A549 (cell line): Measurements from ENCODE around the gene MUC12. TPM values are rescaled to one million over a fixed set of nuclear protein-coding genes. Genes with fewer than 3 reads are reported as not detected.

Experiments
- ATAC-seq, 2 experiments: fragments of 200-7000 bp in 1 of 2; fragments of >200 bp in 1 of 2; cut with Nextera tagmentation in 1 of 2; cut with Tn5 transposase in 1 of 2; 3 replicates each; pipeline versions ENCODE4 v1.8.0 to v1.9.1; 2018 to 2020; ENCODE audit warnings: mild to moderate bottlenecking in 1 of 2, moderate library complexity in 1 of 2
- CTCF ChIA-PET: fragments of 300-600 bp; sonication (Branson Sonifier 250); formaldehyde crosslinking; extraction: SDS; loops from one replicate; lab custom pipeline; 2021; ENCODE audit warnings: antibody characterized with exemption, inconsistent platforms; lab: Yijun Ruan, JAX
- POLR2A ChIA-PET: fragments of 350-600 bp; formaldehyde crosslinking; extraction: SDS; loops from one replicate; lab custom pipeline; 2021; ENCODE audit warnings: antibody characterized with exemption, inconsistent platforms; lab: Yijun Ruan, JAX
- DNase-seq, 2 experiments: peaks; one replicate each; pipeline versions ENCODE4 v3.0.0 to v3.0.0-alpha.2; 2011 to 2016; ENCODE audit warnings: low read depth in 1 of 2, low spot score in 1 of 2
- FAIRE-seq: peaks from 2 replicates; lab custom pipeline; 2011; peaks lifted over from hg19 to GRCh38; lab: Jason Lieb, UNC
- H3K27ac ChIP-seq, 2 experiments: fragments of >200 bp; sonication (Bioruptor Twin); formaldehyde crosslinking; 3 replicates each; pipeline ENCODE4 v1.5.1; 2016 to 2017
- H3K4me1 ChIP-seq: fragments of >200 bp; sonication (Bioruptor Twin); formaldehyde crosslinking; 3 replicates; pipeline ENCODE4 v1.6.1; 2016
- H3K4me2 ChIP-seq: fragments of >200 bp; sonication (Bioruptor Twin); formaldehyde crosslinking; 3 replicates; pipeline ENCODE4 v1.6.1; 2016
- H3K4me3 ChIP-seq: fragments of >200 bp; sonication (Bioruptor Twin); formaldehyde crosslinking; 3 replicates; pipeline ENCODE4 v1.5.1; 2016
- H3K9me3 ChIP-seq: fragments of >200 bp; sonication (Bioruptor Twin); formaldehyde crosslinking; 3 replicates; pipeline ENCODE4 v1.6.1; 2016
- BHLHE40 ChIP-seq: IDR thresholded peaks from 2 replicates; pipeline ENCODE4 v1.6.1; 2012; ENCODE audit warnings: low read depth, low read length, inconsistent platforms
- CHD2 ChIP-seq: fragments of 150-350 bp; IDR thresholded peaks from 2 replicates; pipeline ENCODE4 v1.6.1; 2014; ENCODE audit warnings: low read length; ENCODE audit not compliant: partially characterized antibody
- EP300 ChIP-seq, 2 experiments: fragments of >200 bp; sonication (Bioruptor Twin); formaldehyde crosslinking; IDR thresholded peaks; 2 replicates in 1 of 2; 3 replicates in 1 of 2; pipeline ENCODE4 v1.6.1; 2016 to 2017
- FOXS1 ChIP-seq: fragments of 250-450 bp; sonication (Bioruptor Pico); IDR thresholded peaks from 2 replicates; pipeline ENCODE4 v1.5.0; 2020; ENCODE audit warnings: mild to moderate bottlenecking, moderate library complexity
- GATA3 ChIP-seq: IDR thresholded peaks from 2 replicates; pipeline ENCODE4 v1.6.1; 2012; ENCODE audit warnings: borderline replicate concordance
- HDAC2 ChIP-seq: fragments of 200-600 bp; sonication (generic); IDR thresholded peaks from 2 replicates; pipeline ENCODE4 v1.6.1; 2016
- JUNB ChIP-seq: fragments of >200 bp; sonication (Bioruptor Twin); formaldehyde crosslinking; IDR thresholded peaks from 2 replicates; pipeline ENCODE4 v1.6.1; 2016
- MAZ ChIP-seq: fragments of 150-350 bp; IDR thresholded peaks from 2 replicates; pipeline ENCODE4 v1.6.1; 2014; ENCODE audit warnings: antibody characterized with exemption, low read depth, low read length, borderline replicate concordance
- NPAS2 ChIP-seq: fragments of 250-450 bp; sonication (Bioruptor Pico); IDR thresholded peaks from 2 replicates; pipeline ENCODE4 v1.8.0; 2022; ENCODE audit warnings: mild to moderate bottlenecking, moderate library complexity, borderline replicate concordance
- RFX5 ChIP-seq: fragments of 450-650 bp; IDR thresholded peaks from 2 replicates; pipeline ENCODE4 v1.7.1; 2014; ENCODE audit warnings: antibody characterized with exemption, mild to moderate bottlenecking, moderate library complexity
- WGBS: methylation state at CpG from one replicate; pipeline ENCODE4 v1.1.6; 2017; ENCODE audit errors: missing lambda C conversion rate; 5-methylcytosine and 5-hydroxymethylcytosine counted together
- polyA plus RNA-seq, 4 experiments: library from polyadenylated mRNA; depleted of rRNA in 3 of 4; stranded (reverse); fragments of >200 nt; fragmentation: RNase III in 1 of 4; extraction: RNeasy Plus Mini Kit Qiagen cat#74134 plus additional on column Dnase treatment in 1 of 4; gene quantifications; 2 replicates in 3 of 4; 3 replicates in 1 of 4; pipeline ENCODE4 v1.2.3, GENCODE V29; 2011 to 2017
- TF ChIP-seq, protein P1 (sequence below): IDR thresholded peaks from 2 replicates; pipeline ENCODE4 v1.6.1; 2012; ENCODE audit warnings: low read depth, borderline replicate concordance
- TF ChIP-seq, protein P2 (sequence below): fragments of 200-600 bp; sonication (generic); IDR thresholded peaks from 2 replicates; pipeline ENCODE4 v1.6.1; 2016; ENCODE audit warnings: antibody characterized with exemption, mild to moderate bottlenecking, moderate library complexity
- TF ChIP-seq, protein P3 (sequence below): fragments of >200 bp; sonication (Bioruptor Twin); formaldehyde crosslinking; IDR thresholded peaks from 2 replicates; pipeline ENCODE4 v1.6.1; 2016
- TF ChIP-seq, protein P4 (sequence below): fragments of 250-450 bp; sonication (Bioruptor Pico); IDR thresholded peaks from 2 replicates; pipeline ENCODE4 v1.5.0; 2021; ENCODE audit warnings: mild to moderate bottlenecking, moderate library complexity, borderline replicate concordance
- TF ChIP-seq, protein P5 (sequence below): IDR thresholded peaks from 2 replicates; pipeline ENCODE4 v1.6.1; 2012

The MUC12 gene
- polyA plus RNA-seq, 2 of the 4 experiments (the other 2 are of a cell fraction): 1.2 to 2.4 TPM

DNA sequence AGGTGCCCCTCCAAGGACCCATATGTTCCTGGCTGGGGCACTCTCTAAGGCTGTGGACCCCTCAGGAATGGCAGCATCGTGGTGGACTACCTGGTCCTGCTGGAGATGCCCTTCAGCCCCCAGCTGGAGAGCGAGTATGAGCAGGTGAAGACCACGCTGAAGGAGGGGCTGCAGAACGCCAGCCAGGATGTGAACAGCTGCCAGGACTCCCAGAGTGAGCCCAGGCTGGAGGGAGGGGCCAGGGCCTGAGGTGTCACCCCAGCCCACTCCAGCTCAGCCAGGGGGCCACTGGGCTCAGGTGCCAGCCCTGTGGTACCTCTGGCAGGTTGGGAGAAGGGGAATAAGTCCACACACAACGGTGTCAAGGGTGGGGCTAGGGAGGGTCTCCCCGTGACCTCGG, 4.7 kb upstream of the MUC12 start:
- no peak for DNase-seq
- CTCF ChIA-PET: interaction anchor here (0.5 to 2.3 kb wide), 4 partner anchors 55 to 179 kb away, joined by 3 to 13 read pairs (median 8); partner anchors contain the start of gene MUC17
- TF ChIP-seq, protein P1, sequence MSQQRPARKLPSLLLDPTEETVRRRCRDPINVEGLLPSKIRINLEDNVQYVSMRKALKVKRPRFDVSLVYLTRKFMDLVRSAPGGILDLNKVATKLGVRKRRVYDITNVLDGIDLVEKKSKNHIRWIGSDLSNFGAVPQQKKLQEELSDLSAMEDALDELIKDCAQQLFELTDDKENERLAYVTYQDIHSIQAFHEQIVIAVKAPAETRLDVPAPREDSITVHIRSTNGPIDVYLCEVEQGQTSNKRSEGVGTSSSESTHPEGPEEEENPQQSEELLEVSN: no peak
- TF ChIP-seq CHD2 (no peak), HDAC2 (no peak), EP300 (IDR thresholded peaks at IDR 0.05) (no peak), NPAS2 (CRISPR knock-in tag) (no peak), RFX5 (no peak), GATA3 (no peak), JUNB (no peak), MAZ (no peak)
- TF ChIP-seq, protein P2, sequence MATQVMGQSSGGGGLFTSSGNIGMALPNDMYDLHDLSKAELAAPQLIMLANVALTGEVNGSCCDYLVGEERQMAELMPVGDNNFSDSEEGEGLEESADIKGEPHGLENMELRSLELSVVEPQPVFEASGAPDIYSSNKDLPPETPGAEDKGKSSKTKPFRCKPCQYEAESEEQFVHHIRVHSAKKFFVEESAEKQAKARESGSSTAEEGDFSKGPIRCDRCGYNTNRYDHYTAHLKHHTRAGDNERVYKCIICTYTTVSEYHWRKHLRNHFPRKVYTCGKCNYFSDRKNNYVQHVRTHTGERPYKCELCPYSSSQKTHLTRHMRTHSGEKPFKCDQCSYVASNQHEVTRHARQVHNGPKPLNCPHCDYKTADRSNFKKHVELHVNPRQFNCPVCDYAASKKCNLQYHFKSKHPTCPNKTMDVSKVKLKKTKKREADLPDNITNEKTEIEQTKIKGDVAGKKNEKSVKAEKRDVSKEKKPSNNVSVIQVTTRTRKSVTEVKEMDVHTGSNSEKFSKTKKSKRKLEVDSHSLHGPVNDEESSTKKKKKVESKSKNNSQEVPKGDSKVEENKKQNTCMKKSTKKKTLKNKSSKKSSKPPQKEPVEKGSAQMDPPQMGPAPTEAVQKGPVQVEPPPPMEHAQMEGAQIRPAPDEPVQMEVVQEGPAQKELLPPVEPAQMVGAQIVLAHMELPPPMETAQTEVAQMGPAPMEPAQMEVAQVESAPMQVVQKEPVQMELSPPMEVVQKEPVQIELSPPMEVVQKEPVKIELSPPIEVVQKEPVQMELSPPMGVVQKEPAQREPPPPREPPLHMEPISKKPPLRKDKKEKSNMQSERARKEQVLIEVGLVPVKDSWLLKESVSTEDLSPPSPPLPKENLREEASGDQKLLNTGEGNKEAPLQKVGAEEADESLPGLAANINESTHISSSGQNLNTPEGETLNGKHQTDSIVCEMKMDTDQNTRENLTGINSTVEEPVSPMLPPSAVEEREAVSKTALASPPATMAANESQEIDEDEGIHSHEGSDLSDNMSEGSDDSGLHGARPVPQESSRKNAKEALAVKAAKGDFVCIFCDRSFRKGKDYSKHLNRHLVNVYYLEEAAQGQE: no peak
- TF ChIP-seq, protein P3, sequence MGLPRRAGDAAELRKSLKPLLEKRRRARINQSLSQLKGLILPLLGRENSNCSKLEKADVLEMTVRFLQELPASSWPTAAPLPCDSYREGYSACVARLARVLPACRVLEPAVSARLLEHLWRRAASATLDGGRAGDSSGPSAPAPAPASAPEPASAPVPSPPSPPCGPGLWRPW: no peak
- TF ChIP-seq, protein P4, sequence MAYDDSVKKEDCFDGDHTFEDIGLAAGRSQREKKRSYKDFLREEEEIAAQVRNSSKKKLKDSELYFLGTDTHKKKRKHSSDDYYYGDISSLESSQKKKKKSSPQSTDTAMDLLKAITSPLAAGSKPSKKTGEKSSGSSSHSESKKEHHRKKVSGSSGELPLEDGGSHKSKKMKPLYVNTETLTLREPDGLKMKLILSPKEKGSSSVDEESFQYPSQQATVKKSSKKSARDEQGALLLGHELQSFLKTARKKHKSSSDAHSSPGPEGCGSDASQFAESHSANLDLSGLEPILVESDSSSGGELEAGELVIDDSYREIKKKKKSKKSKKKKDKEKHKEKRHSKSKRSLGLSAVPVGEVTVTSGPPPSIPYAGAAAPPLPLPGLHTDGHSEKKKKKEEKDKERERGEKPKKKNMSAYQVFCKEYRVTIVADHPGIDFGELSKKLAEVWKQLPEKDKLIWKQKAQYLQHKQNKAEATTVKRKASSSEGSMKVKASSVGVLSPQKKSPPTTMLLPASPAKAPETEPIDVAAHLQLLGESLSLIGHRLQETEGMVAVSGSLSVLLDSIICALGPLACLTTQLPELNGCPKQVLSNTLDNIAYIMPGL (CRISPR knock-in tag): no peak
- POLR2A ChIA-PET: interaction anchor here (0.6 kb wide), 1 partner anchor 62 kb away, joined by 5 read pairs; no protein-coding TSS in a partner anchor
- H3K9me3 ChIP-seq: 0 out of 3 replicates have a peak, but pooled peaks cover 2% of the 10 kb centered on the region
- H3K27ac ChIP-seq: no peak overlapping the region
- H3K4me1 ChIP-seq: peaks cover 24% of the 10 kb centered on the region; the same call in 2 of the 3 replicates
- H3K4me2 ChIP-seq: no peak overlapping the region
- no peak for ATAC-seq
- no peak for FAIRE-seq
- no peak overlapping the region for H3K4me3 ChIP-seq
- WGBS: 35% methylated on average over 7 of the region's 7 CpGs

DNA sequence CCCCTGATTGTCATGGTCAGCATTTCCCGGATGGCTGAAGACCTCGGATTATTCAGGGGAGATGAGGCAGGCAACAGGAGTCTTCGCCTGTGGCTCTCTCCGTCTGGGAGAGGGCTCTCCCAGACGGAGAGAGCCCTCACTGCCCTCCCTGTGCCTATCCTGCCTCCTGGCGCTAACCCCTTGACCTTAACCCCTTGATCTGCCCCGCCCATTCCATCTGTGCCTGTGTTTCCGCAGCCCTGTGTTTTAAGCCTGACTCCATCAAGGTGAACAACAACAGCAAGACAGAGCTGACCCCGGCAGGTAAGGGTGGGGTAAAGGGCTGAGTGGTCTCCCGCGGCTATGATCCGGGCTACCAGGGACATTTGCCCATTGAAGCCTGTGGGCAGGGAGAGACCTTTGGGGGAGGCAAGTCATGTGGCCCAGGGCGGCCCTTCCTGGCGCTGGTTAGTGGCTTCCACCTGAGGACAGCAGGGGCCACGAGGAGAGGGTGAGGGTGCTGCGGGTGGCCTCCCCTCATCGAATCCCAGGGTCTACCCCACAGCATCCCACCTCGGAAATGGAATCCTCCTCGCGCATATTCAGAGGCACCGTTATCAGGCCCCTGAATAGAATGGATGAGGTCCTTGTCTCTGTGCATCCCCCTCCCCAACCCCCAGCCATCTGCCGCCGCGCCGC, 4.2 kb upstream of the MUC12 start:
- Histone ChIP-seq H3K27ac (peak overlapping the region in 1 of 2 experiments; percentile 74; a peak in 1 of 6 replicates), H3K4me3 (peak overlapping the region; percentile 48), H3K9me3 (0 out of 3 replicates have a peak, but pooled peaks cover 1% of the 10 kb centered on the region), H3K4me1 (peaks cover 24% of the 10 kb centered on the region; the same call in 2 of the 3 replicates), H3K4me2 (peak overlapping the region; percentile 96)
- FAIRE-seq (no peak), DNase-seq (no peak), ATAC-seq (no peak)
- 37% methylated on average over 22 of the region's 25 CpGs for WGBS
- TF ChIP-seq BHLHE40 (no peak), FOXS1 (CRISPR knock-in tag) (no peak)
- TF ChIP-seq, protein P5, sequence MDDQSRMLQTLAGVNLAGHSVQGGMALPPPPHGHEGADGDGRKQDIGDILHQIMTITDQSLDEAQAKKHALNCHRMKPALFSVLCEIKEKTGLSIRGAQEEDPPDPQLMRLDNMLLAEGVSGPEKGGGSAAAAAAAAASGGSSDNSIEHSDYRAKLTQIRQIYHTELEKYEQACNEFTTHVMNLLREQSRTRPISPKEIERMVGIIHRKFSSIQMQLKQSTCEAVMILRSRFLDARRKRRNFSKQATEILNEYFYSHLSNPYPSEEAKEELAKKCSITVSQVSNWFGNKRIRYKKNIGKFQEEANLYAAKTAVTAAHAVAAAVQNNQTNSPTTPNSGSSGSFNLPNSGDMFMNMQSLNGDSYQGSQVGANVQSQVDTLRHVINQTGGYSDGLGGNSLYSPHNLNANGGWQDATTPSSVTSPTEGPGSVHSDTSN: no peak
- CTCF ChIA-PET: interaction anchor here (0.6 to 3.0 kb wide), 20 partner anchors 10 to 247 kb away, joined by 3 to 25 read pairs (median 4); partner anchors contain the start of genes MUC17 and UFSP1
- POLR2A ChIA-PET: no interaction called here
